Endothelial cell of umbilical vein (primary cell): ENCODE measurements around the gene CRTAP. TPM values are rescaled to one million over a fixed set of nuclear protein-coding genes. Genes with fewer than 3 reads are reported as not detected.

ENCODE experiments used
- BruUV-seq: library from RNA; stranded (reverse); fragments of 400-500 nt; replicated peaks from 2 replicates; lab custom pipeline; 2021; lab: Mats Ljungman, UMichigan
- CTCF ChIA-PET: fragments of 300-600, 350-600 bp; sonication (Branson Sonifier 250); formaldehyde crosslinking; loops from one replicate; lab custom pipeline; 2021; ENCODE audit warnings: antibody characterized with exemption, inconsistent platforms; lab: Charles Lee
- POLR2A ChIA-PET: fragments of 300-600, 350-600 bp; sonication (Branson Sonifier 250); formaldehyde crosslinking; loops from one replicate; lab custom pipeline; 2021; ENCODE audit warnings: antibody characterized with exemption, inconsistent platforms; lab: Charles Lee
- DNase-seq: peaks from one replicate; pipeline ENCODE4 v3.0.0-alpha.2; 2011; ENCODE audit warnings: low read depth, low spot score
- FAIRE-seq: peaks from 2 replicates; lab custom pipeline; 2011; peaks lifted over from hg19 to GRCh38; lab: Jason Lieb, UNC
- H2AFZ ChIP-seq: 2 replicates; pipeline ENCODE4 v1.6.0; 2012; ENCODE audit warnings: low read depth, low read length, control low read depth, inconsistent platforms
- H3K27ac ChIP-seq: 2 replicates; pipeline ENCODE4 v1.5.1; 2011; ENCODE audit warnings: low read depth, mild to moderate bottlenecking, control low read depth, low read length, moderate library complexity; ENCODE audit not compliant: insufficient read depth
- H3K27me3 ChIP-seq, 2 experiments: 2 replicates each; pipeline versions ENCODE4 v1.6.0 to v1.6.1; 2011; ENCODE audit warnings: low read length in 2 of 2, mixed read lengths in 1 of 2; ENCODE audit not compliant: control insufficient read depth in 2 of 2, insufficient read depth in 2 of 2
- H3K36me3 ChIP-seq, 2 experiments: 2 replicates in 1 of 2; 3 replicates in 1 of 2; pipeline ENCODE4 v1.5.1; 2011; ENCODE audit warnings: low read length in 2 of 2, mild to moderate bottlenecking in 1 of 2, moderate library complexity in 1 of 2; ENCODE audit not compliant: control insufficient read depth in 2 of 2, insufficient read depth in 2 of 2; ENCODE audit errors: extremely low read depth in 1 of 2
- H3K4me1 ChIP-seq: 3 replicates; pipeline ENCODE4 v1.5.1; 2011; ENCODE audit warnings: mild to moderate bottlenecking, low read length; ENCODE audit not compliant: control insufficient read depth, insufficient read depth; ENCODE audit errors: extremely low read depth
- H3K4me2 ChIP-seq: 2 replicates; pipeline ENCODE4 v1.6.1; 2011; ENCODE audit warnings: low read length, control low read depth, mixed read lengths; ENCODE audit not compliant: insufficient read depth
- H3K4me3 ChIP-seq, 3 experiments: fragments of 200-600 bp in 1 of 3; sonication (generic), shearing (Covaris generic) in 1 of 3; replicated peaks in 1 of 3; 2 replicates each; pipeline ENCODE4 v1.5.1; 2011 to 2016; ENCODE audit warnings: control low read depth in 3 of 3, low read length in 3 of 3, mild to moderate bottlenecking in 2 of 3, inconsistent platforms in 1 of 3, low read depth in 1 of 3, moderate library complexity in 1 of 3; ENCODE audit not compliant: insufficient read depth in 1 of 3
- H3K79me2 ChIP-seq: 2 replicates; pipeline ENCODE4 v1.6.0; 2012; ENCODE audit warnings: low read length, inconsistent platforms; ENCODE audit not compliant: control insufficient read depth, insufficient read depth
- H3K9ac ChIP-seq: replicated peaks from 2 replicates; pipeline ENCODE3; 2011; ENCODE audit warnings: low read length, control low read depth; ENCODE audit not compliant: insufficient read depth; ENCODE audit errors: extremely low read depth
- H3K9me1 ChIP-seq: replicated peaks from 3 replicates; pipeline ENCODE4 v1.6.0; 2011; ENCODE audit warnings: mild to moderate bottlenecking, low read length; ENCODE audit not compliant: control insufficient read depth, insufficient read depth; ENCODE audit errors: extremely low read depth
- H3K9me3 ChIP-seq: replicated peaks from 2 replicates; pipeline ENCODE4 v1.5.1; 2012; ENCODE audit warnings: low read length, inconsistent platforms; ENCODE audit not compliant: control insufficient read depth, insufficient read depth
- H4K20me1 ChIP-seq: replicated peaks from 2 replicates; pipeline ENCODE3; 2011; ENCODE audit warnings: mild to moderate bottlenecking, low read length; ENCODE audit not compliant: control insufficient read depth, insufficient read depth; ENCODE audit errors: extremely low read depth
- EZH2 ChIP-seq: IDR thresholded peaks from 2 replicates; pipeline ENCODE4 v1.6.1; 2012; ENCODE audit warnings: borderline replicate concordance, low read depth, mild to moderate bottlenecking, moderate library complexity, low read length, inconsistent platforms; ENCODE audit not compliant: severe bottlenecking
- FOS ChIP-seq: IDR thresholded peaks from 2 replicates; pipeline ENCODE4 v1.6.1; 2011; ENCODE audit warnings: mild to moderate bottlenecking, low read length, moderate library complexity, borderline replicate concordance; ENCODE audit not compliant: insufficient read depth
- GATA2 ChIP-seq: IDR thresholded peaks from 2 replicates; pipeline ENCODE4 v1.7.0; 2011; ENCODE audit warnings: low read depth, mild to moderate bottlenecking, moderate library complexity, mixed read lengths, low read length; ENCODE audit not compliant: insufficient read length, insufficient read depth
- JUN ChIP-seq: IDR thresholded peaks from 2 replicates; pipeline ENCODE4 v1.6.1; 2011; ENCODE audit warnings: borderline replicate concordance, low read depth; ENCODE audit not compliant: insufficient read length, insufficient read depth
- MYC ChIP-seq: IDR thresholded peaks from one replicate; pipeline ENCODE4 v1.6.1; 2011; ENCODE audit warnings: mild to moderate bottlenecking, low read depth, low read length
- POLR2A ChIP-seq: IDR thresholded peaks from 2 replicates; pipeline ENCODE4 v1.6.1; 2012; ENCODE audit warnings: low read depth, mild to moderate bottlenecking, control low read depth, low read length
- POLR2AphosphoS5 ChIP-seq: IDR thresholded peaks from 2 replicates; pipeline ENCODE4 v1.6.1; 2012; ENCODE audit warnings: low read depth, mild to moderate bottlenecking, control low read depth, low read length, moderate library complexity; ENCODE audit not compliant: insufficient read depth
- dilution Hi-C: fragments of 300-500 bp; cut with MboI; formaldehyde crosslinking; loops from one replicate; pipeline ENCODE4 v1.15.0; 2019; ENCODE audit warnings: low sequenced_read_pairs; ENCODE audit not compliant: extremely low pct_ligation_motif_present
- intact Hi-C: fragments of 100-400 bp; cut with micrococcal nuclease; formaldehyde crosslinking; loops from one replicate; pipeline ENCODE4 v1.10.0; 2022
- polyA plus RNA-seq, 4 experiments: library from polyadenylated mRNA; depleted of rRNA in 3 of 4; stranded (reverse) in 3 of 4; unstranded in 1 of 4; fragments of >200 nt; gene quantifications; 2 replicates each; pipeline versions ENCODE4 v1.2.1 to v1.2.3, GENCODE V29; 2011 to 2012; ENCODE audit warnings: missing spikeins in 1 of 4
- total RNA-seq: library from RNA; stranded (reverse); gene quantifications from 2 replicates; pipeline ENCODE4 v1.2.3, GENCODE V29; 2021
- TF ChIP-seq, protein P1 (sequence below), 2 donors: IDR thresholded peaks; 1 replicate in 1 of 2; 2 replicates in 1 of 2; pipeline ENCODE4 v1.5.1; 2011; ENCODE audit warnings: low read length in 2 of 2, mild to moderate bottlenecking in 2 of 2, moderate library complexity in 2 of 2, control low read depth in 1 of 2, inconsistent platforms in 1 of 2, low read depth in 1 of 2; ENCODE audit not compliant: insufficient read depth in 1 of 2; ENCODE audit errors: extremely low read depth in 1 of 2
- TF ChIP-seq, protein P2 (sequence below): IDR thresholded peaks from 2 replicates; pipeline ENCODE4 v1.6.1; 2011; ENCODE audit not compliant: insufficient read depth, insufficient read length

Gene CRTAP
- total and polyA plus RNA-seq, 2 donors (not counting 3 experiments of a cell fraction or from before 2014, with no cell fraction given): 204 to 213 TPM

DNA sequence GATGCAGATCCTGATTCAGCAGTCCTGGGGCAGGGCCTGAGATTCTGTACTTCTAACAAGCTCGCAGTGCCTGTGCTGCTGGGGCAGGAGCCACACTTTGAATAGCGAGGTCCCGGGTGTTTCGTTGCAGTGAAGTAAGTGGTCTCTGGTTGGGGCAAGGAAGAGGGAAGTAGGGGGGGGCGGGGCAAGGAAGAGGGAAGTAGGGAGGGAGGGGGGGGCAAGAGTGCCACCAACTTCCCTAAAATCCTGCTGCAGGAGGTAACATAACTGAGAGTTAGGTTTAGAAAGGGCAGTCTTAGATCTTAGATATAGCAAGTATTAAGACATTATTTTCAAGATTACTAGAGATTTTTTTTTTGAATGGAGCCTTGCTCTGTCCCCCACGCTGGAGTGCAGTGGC lies 35.5 kb downstream of the CRTAP start:
- no TSS peak for BruUV-seq
- H3K79me2 ChIP-seq: no peaks in the 10 kb centered on the region
- FAIRE-seq: no peak
- H3K27me3 ChIP-seq: no peaks in the 10 kb centered on the region
- intact Hi-C loops: no loop called here
- CTCF ChIA-PET: interaction anchor here (1.3 to 2.1 kb wide), 2 partner anchors 18 to 224 kb away, joined by 3 to 7 read pairs; no protein-coding TSS in a partner anchor
- no peak overlapping the region for H3K4me2 ChIP-seq
- dilution Hi-C loops: no loop called here
- H4K20me1 ChIP-seq: no peaks in the 10 kb centered on the region
- H3K9me1 ChIP-seq: no peaks in the 10 kb centered on the region
- no peak overlapping the region for H3K4me3 ChIP-seq
- peaks cover 0 to 3% of the 10 kb centered on the region in 2 experiments for H3K36me3 ChIP-seq
- peaks cover 3% of the 10 kb centered on the region for H3K4me1 ChIP-seq
- no peak overlapping the region for H3K27ac ChIP-seq
- H3K9me3 ChIP-seq: no peaks in the 10 kb centered on the region
- no peak for DNase-seq
- TF ChIP-seq POLR2A (no peak), FOS (no peak), GATA2 (no peak), EZH2 (no peak), MYC (no peak), JUN (no peak), POLR2AphosphoS5 (no peak)
- TF ChIP-seq, protein P1, sequence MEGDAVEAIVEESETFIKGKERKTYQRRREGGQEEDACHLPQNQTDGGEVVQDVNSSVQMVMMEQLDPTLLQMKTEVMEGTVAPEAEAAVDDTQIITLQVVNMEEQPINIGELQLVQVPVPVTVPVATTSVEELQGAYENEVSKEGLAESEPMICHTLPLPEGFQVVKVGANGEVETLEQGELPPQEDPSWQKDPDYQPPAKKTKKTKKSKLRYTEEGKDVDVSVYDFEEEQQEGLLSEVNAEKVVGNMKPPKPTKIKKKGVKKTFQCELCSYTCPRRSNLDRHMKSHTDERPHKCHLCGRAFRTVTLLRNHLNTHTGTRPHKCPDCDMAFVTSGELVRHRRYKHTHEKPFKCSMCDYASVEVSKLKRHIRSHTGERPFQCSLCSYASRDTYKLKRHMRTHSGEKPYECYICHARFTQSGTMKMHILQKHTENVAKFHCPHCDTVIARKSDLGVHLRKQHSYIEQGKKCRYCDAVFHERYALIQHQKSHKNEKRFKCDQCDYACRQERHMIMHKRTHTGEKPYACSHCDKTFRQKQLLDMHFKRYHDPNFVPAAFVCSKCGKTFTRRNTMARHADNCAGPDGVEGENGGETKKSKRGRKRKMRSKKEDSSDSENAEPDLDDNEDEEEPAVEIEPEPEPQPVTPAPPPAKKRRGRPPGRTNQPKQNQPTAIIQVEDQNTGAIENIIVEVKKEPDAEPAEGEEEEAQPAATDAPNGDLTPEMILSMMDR (IDR thresholded peaks at IDR 0.05; ENCODE audit: extremely low read depth in 1 of 2, insufficient read depth in 1 of 2, low read depth in 1 of 2, low read length in 2 of 2): no peak
- TF ChIP-seq, protein P2, sequence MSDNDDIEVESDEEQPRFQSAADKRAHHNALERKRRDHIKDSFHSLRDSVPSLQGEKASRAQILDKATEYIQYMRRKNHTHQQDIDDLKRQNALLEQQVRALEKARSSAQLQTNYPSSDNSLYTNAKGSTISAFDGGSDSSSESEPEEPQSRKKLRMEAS: no peak
- H3K9ac ChIP-seq: no peak overlapping the region
- POLR2A ChIA-PET: no interaction called here
- no peak overlapping the region for H2AFZ ChIP-seq
